Measurements from ENCODE around the gene SH2D3C. TPM values are rescaled to one million over a fixed set of nuclear protein-coding genes. Genes with fewer than 3 reads are reported as not detected.

SH2D3C gene
- total RNA-seq, 2 donors from 2014 or later, result 23.9 to 29.1 TPM

DNA sequence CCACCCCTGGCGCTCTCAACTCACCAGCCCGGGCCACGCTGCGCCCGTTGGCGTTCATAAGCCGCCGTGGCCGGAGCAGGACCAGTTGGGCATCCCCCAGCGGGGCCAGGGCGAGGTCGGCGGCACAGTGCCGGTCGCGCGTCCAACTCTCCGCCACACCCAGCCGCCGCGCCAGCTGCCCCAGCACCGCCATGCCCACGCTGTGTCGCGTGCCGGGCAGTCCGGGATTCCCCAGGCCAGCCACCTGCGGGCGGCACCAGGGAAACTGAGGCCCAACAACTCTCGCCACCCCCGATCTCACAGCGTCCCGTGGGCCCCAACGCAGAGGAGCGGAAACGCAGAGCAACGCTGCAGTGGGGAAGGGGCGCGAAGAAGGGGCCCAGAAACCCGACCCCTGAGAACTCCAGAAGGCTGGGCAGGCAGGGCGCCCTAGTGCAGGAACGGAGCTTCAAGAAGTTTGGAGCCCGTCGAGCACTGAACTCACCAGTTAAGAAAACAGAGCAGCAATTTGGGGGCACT, 63.5 kb downstream of the SH2D3C start:
- no peaks in the 10 kb centered on the region for H3K27me3 Mint-ChIP-seq
- H3K27ac Mint-ChIP-seq, result peak overlapping the region; percentile 78 to 92
- no peaks in the 10 kb centered on the region for H3K9me3 Mint-ChIP-seq
- H3K4me3 Mint-ChIP-seq, result peak overlapping the region; percentile 94
- H3K4me1 Mint-ChIP-seq (ENCODE audit: low read depth in 2 of 2), result peaks cover 29 to 32% of the 10 kb centered on the region in 2 donors
- no peaks in the 10 kb centered on the region for H3K36me3 Mint-ChIP-seq
- no peak for DNase-seq (ENCODE audit: low spot score)
- ATAC-seq, result peak in 1 of 2 donors; percentile 1

DNA sequence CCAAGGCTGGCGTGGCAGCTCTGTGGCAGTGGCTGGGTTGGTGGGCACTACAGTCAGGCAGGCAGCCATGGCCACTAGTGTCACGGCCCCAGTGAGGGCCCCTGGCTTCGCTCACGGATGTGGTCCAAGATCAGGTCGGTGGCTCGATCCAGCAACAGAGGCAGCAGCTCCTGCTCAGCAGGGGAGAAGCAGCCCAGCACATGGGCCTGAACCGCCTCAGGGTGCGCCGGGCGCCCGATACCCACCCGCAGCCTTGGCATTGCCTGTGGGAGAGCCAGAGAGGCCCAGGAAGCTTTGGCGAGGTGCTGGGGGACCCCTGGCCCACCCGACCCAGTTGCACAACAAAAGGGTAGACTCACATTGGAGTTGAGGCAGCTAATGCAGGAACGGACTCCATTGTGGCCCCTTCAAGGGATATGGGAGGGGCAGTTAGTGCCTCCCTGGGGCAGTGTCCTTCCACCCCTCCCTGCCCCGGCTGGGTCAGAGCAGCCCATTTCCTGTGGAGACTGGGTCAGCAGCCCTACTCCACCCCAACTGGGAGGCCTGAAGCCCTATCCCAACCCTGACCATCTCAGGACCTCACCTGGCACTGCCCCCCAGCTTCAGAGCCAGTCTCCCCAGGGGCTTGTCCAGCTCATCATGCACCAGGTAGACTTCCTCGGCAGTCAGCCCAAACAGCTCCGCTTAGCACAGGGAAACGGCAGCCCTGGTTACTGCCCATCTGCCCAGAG, 64.3 kb downstream of the SH2D3C start:
- Mint-ChIP-seq H3K27me3 (no peaks in the 10 kb centered on the region), H3K4me1 (ENCODE audit: low read depth in 2 of 2) (peaks cover 24 to 25% of the 10 kb centered on the region in 2 donors), H3K36me3 (no peaks in the 10 kb centered on the region), H3K27ac (no peak overlapping the region), H3K4me3 (peak overlapping the region; percentile 71), H3K9me3 (no peaks in the 10 kb centered on the region)
- ATAC-seq (no peak), DNase-seq (ENCODE audit: low spot score) (no peak)

DNA sequence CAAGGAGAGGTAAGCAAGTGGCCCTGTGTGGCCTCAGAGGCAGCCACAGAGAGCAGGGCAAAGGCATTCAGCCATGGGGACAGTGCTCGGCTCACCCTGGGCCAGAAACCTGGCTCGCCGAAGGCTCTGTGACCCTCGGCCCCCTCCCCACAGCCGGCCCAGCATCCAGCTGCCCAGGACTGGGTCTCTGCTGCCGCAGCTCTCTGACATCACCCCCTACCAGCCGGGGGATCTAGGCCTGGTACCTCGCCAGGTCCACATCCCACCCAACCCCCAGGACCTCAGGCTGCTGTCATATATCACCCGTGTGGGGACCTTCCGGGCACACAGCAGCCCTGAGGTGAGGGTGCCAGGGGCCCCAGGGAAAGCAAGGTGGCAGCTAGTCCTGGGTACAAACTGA, 65.6 kb downstream of the SH2D3C start:
- Mint-ChIP-seq H3K27me3 (no peaks in the 10 kb centered on the region), H3K4me1 (ENCODE audit: low read depth in 2 of 2) (peaks cover 25 to 27% of the 10 kb centered on the region in 2 donors), H3K4me3 (no peak overlapping the region), H3K27ac (no peak overlapping the region), H3K36me3 (no peaks in the 10 kb centered on the region), H3K9me3 (no peaks in the 10 kb centered on the region)
- DNase-seq (ENCODE audit: low spot score) (no peak), ATAC-seq (no peak)

DNA sequence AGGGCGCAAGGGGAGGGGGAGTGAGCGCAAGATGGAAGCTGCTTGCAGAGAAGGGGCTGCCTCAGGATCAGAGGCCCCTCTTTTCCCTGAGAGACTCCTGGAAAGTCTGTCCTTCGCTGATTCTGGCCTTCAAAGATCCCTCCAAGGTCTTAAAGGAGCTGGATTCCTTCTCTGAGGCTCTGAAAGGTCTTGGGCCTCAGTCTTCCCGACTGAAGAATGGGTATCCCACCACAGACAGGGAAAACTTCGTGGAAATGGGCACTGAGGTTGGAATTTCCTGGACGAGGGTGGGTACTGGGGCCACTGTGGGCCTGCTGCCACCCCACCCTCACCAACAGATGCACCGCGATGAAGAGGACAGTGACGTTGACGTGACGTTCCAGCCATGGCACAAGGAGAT, 66.1 kb downstream of the SH2D3C start:
- H3K4me1 Mint-ChIP-seq (ENCODE audit: low read depth in 2 of 2), result peaks cover 25 to 31% of the 10 kb centered on the region in 2 donors
- H3K27me3 Mint-ChIP-seq, result no peaks in the 10 kb centered on the region
- ATAC-seq (no peak), DNase-seq (ENCODE audit: low spot score) (no peak)
- no peak overlapping the region for H3K4me3 Mint-ChIP-seq
- H3K9me3 Mint-ChIP-seq, result no peaks in the 10 kb centered on the region
- H3K36me3 Mint-ChIP-seq, result no peaks in the 10 kb centered on the region
- no peak overlapping the region for H3K27ac Mint-ChIP-seq

GRCh38 chr9:127711831-127712274, 66.6 kb downstream of the SH2D3C start:
- Mint-ChIP-seq H3K27me3 (no peaks in the 10 kb centered on the region), H3K27ac (no peak overlapping the region), H3K36me3 (no peaks in the 10 kb centered on the region), H3K4me3 (no peak overlapping the region), H3K9me3 (no peaks in the 10 kb centered on the region), H3K4me1 (ENCODE audit: low read depth in 2 of 2) (peaks cover 25 to 31% of the 10 kb centered on the region in 2 donors)
- ATAC-seq (no peak), DNase-seq (ENCODE audit: low spot score) (no peak)

- H3K9me3 Mint-ChIP-seq, result no peaks in the 10 kb centered on the region
- peak overlapping the region in 1 of 2 donors; percentile 35 for H3K27ac Mint-ChIP-seq
- DNase-seq (ENCODE audit: low spot score), result no peak
- H3K36me3 Mint-ChIP-seq, result no peaks in the 10 kb centered on the region
- H3K4me3 Mint-ChIP-seq, result peak overlapping the region; percentile 22
- ATAC-seq, result no peak
- H3K27me3 Mint-ChIP-seq, result no peaks in the 10 kb centered on the region
- peaks cover 25 to 31% of the 10 kb centered on the region in 2 donors for H3K4me1 Mint-ChIP-seq (ENCODE audit: low read depth in 2 of 2)
These were observed 67.2 kb downstream of the SH2D3C start for GRCh38 chr9:127711226-127711701.

DNA sequence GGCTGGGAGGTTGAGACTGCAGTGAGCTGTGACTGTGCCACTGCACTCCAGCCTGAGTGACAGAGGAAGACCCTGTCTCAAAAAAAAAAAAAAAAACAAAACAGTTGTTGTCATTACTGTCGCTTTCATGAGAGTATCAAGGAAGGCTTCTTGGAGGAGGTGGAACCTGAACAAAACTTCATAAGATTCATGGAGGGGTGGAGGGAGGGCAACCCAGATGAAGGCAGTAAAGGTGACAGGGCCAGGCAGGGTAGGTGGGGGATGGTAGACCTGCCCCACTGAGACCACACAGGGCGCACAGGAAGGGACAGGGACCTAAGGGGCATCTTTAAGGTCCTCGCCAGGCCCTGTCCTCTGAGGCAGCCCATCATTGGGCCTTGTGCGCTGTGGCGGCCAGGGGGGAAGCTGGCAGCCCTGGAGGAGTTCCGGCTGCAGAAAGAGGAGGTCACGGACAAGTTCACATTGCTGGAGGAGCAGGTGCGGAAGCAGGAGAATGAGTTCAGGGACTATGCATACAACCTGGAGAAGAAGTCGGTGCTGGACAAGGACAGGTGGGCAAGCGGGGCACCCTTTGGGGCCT, 68.2 kb downstream of the SH2D3C start:
- Mint-ChIP-seq H3K9me3 (no peaks in the 10 kb centered on the region), H3K27me3 (no peaks in the 10 kb centered on the region), H3K36me3 (no peaks in the 10 kb centered on the region), H3K4me3 (no peak overlapping the region), H3K4me1 (ENCODE audit: low read depth in 2 of 2) (peaks cover 16 to 23% of the 10 kb centered on the region in 2 donors), H3K27ac (no peak overlapping the region)
- DNase-seq (ENCODE audit: low spot score) (no peak), ATAC-seq (no peak)

- H3K27me3 Mint-ChIP-seq, result no peaks in the 10 kb centered on the region
- no peaks in the 10 kb centered on the region for H3K36me3 Mint-ChIP-seq
- no peaks in the 10 kb centered on the region for H3K9me3 Mint-ChIP-seq
- ATAC-seq (no peak), DNase-seq (ENCODE audit: low spot score) (no peak)
- H3K27ac Mint-ChIP-seq, result no peak overlapping the region
- H3K4me1 Mint-ChIP-seq (ENCODE audit: low read depth in 2 of 2), result peaks cover 14 to 23% of the 10 kb centered on the region in 2 donors
- no peak overlapping the region for H3K4me3 Mint-ChIP-seq
These were observed 69.4 kb downstream of the SH2D3C start for GRCh38 chr9:127708952-127709587.

DNA sequence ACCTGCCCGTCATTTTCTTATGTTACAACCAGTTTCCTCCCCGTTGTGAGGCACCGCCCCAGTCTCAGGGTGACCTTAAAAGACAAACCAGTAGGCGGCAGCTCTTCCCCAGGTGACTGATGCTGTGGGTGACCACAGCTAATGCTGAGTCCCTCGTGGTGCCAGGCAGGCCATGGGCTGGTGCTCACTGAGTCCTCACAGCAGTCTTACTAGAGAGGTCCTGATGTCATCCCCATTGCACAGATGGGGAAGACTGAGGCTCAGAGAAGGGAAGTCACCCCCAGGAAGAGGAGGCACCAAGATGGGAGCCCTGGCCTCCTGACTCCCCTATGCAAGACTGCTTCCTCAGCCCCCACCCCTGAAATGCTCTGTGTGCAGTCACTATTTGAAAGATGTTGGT, 70.7 kb downstream of the SH2D3C start:
- no peak overlapping the region for H3K27ac Mint-ChIP-seq
- no peaks in the 10 kb centered on the region for H3K36me3 Mint-ChIP-seq
- H3K27me3 Mint-ChIP-seq, result no peaks in the 10 kb centered on the region
- no peak overlapping the region for H3K4me3 Mint-ChIP-seq
- ATAC-seq (peak; percentile 34 to 49), DNase-seq (ENCODE audit: low spot score) (no peak)
- peaks cover 19 to 26% of the 10 kb centered on the region in 2 donors for H3K4me1 Mint-ChIP-seq (ENCODE audit: low read depth in 2 of 2)
- no peaks in the 10 kb centered on the region for H3K9me3 Mint-ChIP-seq

DNA sequence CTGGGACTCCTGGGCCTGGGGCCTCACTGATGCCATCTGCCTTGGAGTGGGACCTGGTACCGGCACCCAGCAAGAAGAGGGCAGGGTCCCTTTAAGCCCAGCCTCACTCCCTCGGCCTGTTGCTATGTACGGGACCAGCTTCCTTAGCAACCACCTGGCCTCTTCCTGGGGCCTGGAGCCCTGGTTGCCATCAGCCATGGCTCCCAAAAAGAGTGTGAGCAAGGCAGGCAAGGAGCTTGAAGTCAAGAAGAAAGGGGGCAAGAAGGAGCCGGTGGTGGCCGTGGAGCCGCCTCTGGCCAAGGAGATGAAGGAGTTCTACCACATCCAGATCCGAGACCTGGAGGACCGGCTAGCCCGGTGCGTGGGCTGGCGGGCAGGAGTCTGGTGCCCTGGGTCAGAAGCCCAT, 71.6 kb downstream of the SH2D3C start, which contains the start of gene CFAP157:
CFAP157 (plus strand) TSS at position 153 of the 406 bp plus-strand sequence; CDS start at position 197, 44 bp downstream.
- ATAC-seq, result no peak
- H3K36me3 Mint-ChIP-seq, result no peaks in the 10 kb centered on the region
- H3K27ac Mint-ChIP-seq, result no peak within 1 kb of the TSS
- no peaks in the 10 kb centered on the region for H3K9me3 Mint-ChIP-seq
- H3K4me3 Mint-ChIP-seq, result no peak within 1 kb of the TSS
- H3K27me3 Mint-ChIP-seq, result no peaks in the 10 kb centered on the region
- DNase-seq (ENCODE audit: low spot score), result no peak
- peaks cover 19 to 22% of the 10 kb centered on the region in 2 donors for H3K4me1 Mint-ChIP-seq (ENCODE audit: low read depth in 2 of 2)

- no peak overlapping the region for H3K4me3 Mint-ChIP-seq
- ATAC-seq, result no peak
These were observed 72.7 kb downstream of the SH2D3C start for GRCh38 chr9:127705577-127706379.

DNA sequence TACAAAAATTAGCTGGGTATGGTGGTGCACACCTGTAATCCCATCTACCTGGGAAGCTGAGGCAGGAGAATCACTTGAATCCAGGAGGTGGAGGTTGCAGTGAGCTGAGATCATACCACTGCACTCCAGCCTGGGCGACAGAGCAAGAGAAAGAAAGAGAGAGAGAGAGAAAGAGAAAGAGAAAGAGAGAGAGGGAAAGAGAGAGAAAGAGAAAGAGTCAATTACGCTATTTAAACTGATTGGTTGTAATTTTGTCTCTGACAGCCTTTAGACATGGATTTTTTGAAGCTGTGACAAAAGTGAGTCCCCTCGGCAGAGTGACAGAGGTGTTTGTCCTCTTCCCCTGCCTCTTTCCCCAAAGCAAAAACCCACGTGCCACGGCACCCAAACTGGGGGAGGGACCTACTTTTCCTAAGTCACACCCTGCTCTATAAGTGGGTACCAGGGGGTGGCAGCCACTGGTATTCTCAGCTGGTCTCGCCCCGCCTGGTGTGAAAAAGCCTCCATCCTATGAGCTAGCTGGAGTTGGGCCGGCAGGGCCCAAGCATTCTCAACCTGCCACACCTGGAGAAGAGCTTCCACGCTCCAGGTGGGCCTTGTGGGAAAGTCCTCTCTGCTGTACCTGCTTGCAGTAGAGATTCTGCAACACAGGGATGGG, 75.0 kb downstream of the SH2D3C start:
- H3K27ac Mint-ChIP-seq, result no peak overlapping the region
- no peak for ATAC-seq
- H3K9me3 Mint-ChIP-seq, result no peaks in the 10 kb centered on the region
- H3K36me3 Mint-ChIP-seq, result no peaks in the 10 kb centered on the region
- no peak overlapping the region for H3K4me3 Mint-ChIP-seq
- peaks cover 16 to 19% of the 10 kb centered on the region in 2 donors for H3K4me1 Mint-ChIP-seq (ENCODE audit: low read depth in 2 of 2)
- no peaks in the 10 kb centered on the region for H3K27me3 Mint-ChIP-seq
- DNase-seq (ENCODE audit: low spot score), result no peak

More at GRCh38 chr9:127705577-127706379, 72.7 kb downstream of the SH2D3C start:
- Mint-ChIP-seq H3K27ac (no peak overlapping the region), H3K4me1 (ENCODE audit: low read depth in 2 of 2) (peaks cover 11 to 16% of the 10 kb centered on the region in 2 donors), H3K36me3 (no peaks in the 10 kb centered on the region), H3K27me3 (no peaks in the 10 kb centered on the region), H3K9me3 (no peaks in the 10 kb centered on the region)
- DNase-seq (ENCODE audit: low spot score), result no peak
